ENCODE results near the gene PTP4A1.

PTP4A1 gene

DNA sequence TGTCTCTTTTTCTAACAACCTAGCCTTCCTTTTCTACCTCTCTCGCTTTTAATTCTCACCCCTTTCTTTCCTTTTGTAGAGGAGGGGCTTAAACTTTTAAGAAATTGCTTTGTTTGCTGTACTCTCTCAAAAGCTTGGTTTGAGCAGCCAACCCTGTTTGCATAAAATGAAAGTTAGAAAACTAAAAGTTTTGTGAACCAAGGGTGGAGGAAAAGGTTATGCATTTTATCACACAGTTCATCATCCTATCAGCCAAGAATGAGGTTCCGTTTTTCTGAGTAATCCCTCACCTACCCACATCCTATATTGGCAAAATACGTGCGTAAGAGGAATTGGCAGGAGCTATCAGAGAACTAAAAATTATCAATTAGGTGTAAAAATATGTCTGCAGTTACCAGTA, 42.8 kb upstream of the PTP4A1 start:
- Histone ChIP-seq H3K4me3 (ENCODE audit: low read depth, low read length) (no peak overlapping the region), H3K36me3 (no peaks in the 10 kb centered on the region), H3K4me1 (no peaks in the 10 kb centered on the region)

GRCh38 chr6:63530182-63530581, 42.1 kb upstream of the PTP4A1 start:
- DNase-seq: no peak
- H3K9me3 ChIP-seq: no peaks in the 10 kb centered on the region
- TF ChIP-seq, protein P1, sequence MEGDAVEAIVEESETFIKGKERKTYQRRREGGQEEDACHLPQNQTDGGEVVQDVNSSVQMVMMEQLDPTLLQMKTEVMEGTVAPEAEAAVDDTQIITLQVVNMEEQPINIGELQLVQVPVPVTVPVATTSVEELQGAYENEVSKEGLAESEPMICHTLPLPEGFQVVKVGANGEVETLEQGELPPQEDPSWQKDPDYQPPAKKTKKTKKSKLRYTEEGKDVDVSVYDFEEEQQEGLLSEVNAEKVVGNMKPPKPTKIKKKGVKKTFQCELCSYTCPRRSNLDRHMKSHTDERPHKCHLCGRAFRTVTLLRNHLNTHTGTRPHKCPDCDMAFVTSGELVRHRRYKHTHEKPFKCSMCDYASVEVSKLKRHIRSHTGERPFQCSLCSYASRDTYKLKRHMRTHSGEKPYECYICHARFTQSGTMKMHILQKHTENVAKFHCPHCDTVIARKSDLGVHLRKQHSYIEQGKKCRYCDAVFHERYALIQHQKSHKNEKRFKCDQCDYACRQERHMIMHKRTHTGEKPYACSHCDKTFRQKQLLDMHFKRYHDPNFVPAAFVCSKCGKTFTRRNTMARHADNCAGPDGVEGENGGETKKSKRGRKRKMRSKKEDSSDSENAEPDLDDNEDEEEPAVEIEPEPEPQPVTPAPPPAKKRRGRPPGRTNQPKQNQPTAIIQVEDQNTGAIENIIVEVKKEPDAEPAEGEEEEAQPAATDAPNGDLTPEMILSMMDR (IDR thresholded peaks at IDR 0.05; ENCODE audit: low read depth, low read length): no peak
- H3K4me3 ChIP-seq (ENCODE audit: low read depth, low read length): no peak overlapping the region
- H3K4me1 ChIP-seq: no peaks in the 10 kb centered on the region
- H3K36me3 ChIP-seq: no peaks in the 10 kb centered on the region
- H3K27me3 ChIP-seq: no peaks in the 10 kb centered on the region

More for the DNA sequence above, 42.8 kb upstream of the PTP4A1 start:
- Histone ChIP-seq H3K9me3 (no peaks in the 10 kb centered on the region), H3K27me3 (no peaks in the 10 kb centered on the region)
- no peak for DNase-seq
- TF ChIP-seq, protein P1 (IDR thresholded peaks at IDR 0.05; ENCODE audit: low read depth, low read length): no peak

- Histone ChIP-seq H3K36me3 (no peaks in the 10 kb centered on the region), H3K9me3 (no peaks in the 10 kb centered on the region), H3K4me3 (ENCODE audit: low read depth, low read length) (no peak overlapping the region), H3K27me3 (no peaks in the 10 kb centered on the region), H3K4me1 (no peaks in the 10 kb centered on the region)
- DNase-seq: no peak
- TF ChIP-seq, protein P1 (IDR thresholded peaks at IDR 0.05; ENCODE audit: low read depth, low read length): no peak
Observed at GRCh38 chr6:63530991-63531390, 41.3 kb upstream of the PTP4A1 start.

DNA sequence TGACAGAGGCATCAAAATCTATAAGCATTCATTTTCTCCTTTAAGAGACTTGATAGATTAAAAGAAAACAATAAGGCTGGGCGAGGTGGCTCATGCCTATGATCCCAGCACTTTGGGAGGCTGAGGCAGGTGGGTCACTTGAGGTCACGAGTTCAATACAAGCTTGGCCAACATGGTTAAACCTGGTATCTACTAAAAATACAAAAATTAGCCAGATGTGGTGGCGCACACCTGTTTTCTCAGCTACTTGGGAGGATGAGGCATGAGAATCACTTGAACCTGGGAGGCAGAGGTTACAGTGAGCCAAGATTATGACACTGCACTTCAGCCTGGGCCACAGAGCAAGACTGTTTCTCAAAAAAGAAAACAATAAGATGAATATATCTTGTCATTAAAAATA, 39.3 kb upstream of the PTP4A1 start:
- Histone ChIP-seq H3K36me3 (no peaks in the 10 kb centered on the region), H3K9me3 (no peaks in the 10 kb centered on the region), H3K4me1 (no peaks in the 10 kb centered on the region), H3K4me3 (ENCODE audit: low read depth, low read length) (no peak overlapping the region), H3K27me3 (no peaks in the 10 kb centered on the region)
- no peak for DNase-seq
- TF ChIP-seq, protein P1 (IDR thresholded peaks at IDR 0.05; ENCODE audit: low read depth, low read length): no peak

DNA sequence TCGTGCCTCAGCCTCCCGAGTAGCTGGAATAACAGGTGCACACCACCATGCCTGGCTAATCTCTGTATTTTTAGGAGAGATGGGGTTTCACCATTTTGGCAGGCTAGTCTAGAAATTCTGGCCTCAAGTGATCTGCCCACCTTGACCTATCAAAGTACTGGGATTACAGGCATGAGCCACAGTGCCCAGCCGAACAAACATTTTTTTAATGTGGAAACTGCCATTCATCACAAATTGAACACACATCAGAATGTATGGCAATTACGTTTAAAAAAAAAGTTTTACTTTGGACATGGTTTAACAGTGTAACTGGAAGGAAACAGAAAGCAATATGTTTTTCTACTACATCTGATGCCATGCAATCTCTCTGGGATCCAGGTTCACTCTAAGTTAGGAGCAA, 38.3 kb upstream of the PTP4A1 start:
- TF ChIP-seq, protein P1 (IDR thresholded peaks at IDR 0.05; ENCODE audit: low read depth, low read length): no peak
- H3K9me3 ChIP-seq: no peaks in the 10 kb centered on the region
- no peaks in the 10 kb centered on the region for H3K4me1 ChIP-seq
- no peaks in the 10 kb centered on the region for H3K27me3 ChIP-seq
- H3K36me3 ChIP-seq: no peaks in the 10 kb centered on the region
- no peak overlapping the region for H3K4me3 ChIP-seq (ENCODE audit: low read depth, low read length)
- no peak for DNase-seq

- no peaks in the 10 kb centered on the region for H3K36me3 ChIP-seq
- no peaks in the 10 kb centered on the region for H3K9me3 ChIP-seq
- no peaks in the 10 kb centered on the region for H3K4me1 ChIP-seq
- H3K27me3 ChIP-seq: no peaks in the 10 kb centered on the region
- DNase-seq: no peak
- TF ChIP-seq, protein P1 (IDR thresholded peaks at IDR 0.05; ENCODE audit: low read depth, low read length): no peak
- no peak overlapping the region for H3K4me3 ChIP-seq (ENCODE audit: low read depth, low read length)
Observed at GRCh38 chr6:63537201-63537958, 34.9 kb upstream of the PTP4A1 start.

All from BE2C (cell line).